GM20431 (cell line): ENCODE data around the gene NOX5.

Source experiments
- in situ Hi-C: fragments of 300-500 bp; cut with MseI, MboI; formaldehyde crosslinking; loops from one replicate; pipeline ENCODE4 v1.15.0; 2020; ENCODE audit warnings: low sequenced_read_pairs; ENCODE audit not compliant: unreplicated experiment

NOX5 gene

DNA sequence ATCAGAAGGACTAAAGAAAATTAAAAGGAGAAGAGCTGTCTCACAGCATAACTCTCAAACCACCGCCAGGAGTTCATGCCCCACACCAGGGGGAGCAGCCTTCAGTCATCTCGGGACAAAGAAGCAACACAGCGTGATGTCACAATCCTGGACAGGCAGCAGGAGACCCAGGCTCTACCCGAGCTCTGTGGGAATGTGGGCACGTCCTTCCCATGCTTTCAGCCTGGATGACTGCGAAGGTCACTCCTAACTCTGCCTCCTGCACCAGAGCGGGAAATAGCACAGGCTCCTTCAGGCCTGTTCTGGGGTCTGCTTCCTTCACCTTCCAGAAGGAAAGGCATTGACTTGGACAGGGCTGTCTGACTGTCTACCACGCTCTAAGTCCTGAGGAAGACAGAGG, 31.3 kb downstream of the NOX5 start:
- in situ Hi-C loops, result no loop called here

DNA sequence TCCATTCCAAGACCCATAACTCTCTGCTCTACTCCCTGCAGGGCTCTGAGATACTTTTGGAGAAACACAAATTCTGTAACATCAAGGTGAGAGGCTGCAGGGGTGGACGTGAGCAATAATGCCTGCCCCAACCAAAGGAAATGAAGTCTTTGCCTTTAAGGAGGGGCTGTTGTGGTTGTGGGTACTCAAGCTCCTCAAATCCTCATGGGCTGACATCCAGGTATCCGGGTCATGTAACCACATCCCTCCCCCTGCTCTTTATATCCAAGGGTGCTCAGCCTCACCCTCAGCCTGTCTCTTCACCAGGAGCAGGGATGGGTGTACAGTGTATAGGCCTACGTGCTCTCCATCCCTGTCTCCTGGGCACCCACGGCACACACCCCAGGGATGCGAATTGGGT, 32.3 kb downstream of the NOX5 start:
- in situ Hi-C loops, result no loop called here

DNA sequence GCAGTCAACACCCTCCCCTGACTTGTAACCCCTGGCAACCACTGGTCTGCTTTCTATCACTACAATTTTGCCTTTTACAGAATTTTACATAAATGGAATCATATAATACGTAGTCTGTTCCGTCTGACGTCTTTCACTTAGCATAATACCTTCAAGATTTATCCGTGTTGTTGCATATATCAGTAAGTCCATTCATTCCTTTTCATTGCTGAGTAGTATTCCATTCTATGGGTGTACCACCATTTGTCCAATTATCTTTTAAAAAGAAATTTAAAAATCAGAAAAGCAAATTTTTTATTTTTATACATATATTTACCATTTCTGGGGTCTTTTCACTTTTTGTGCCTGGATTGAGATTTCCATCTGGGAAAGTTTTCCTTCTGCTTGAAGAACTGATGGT, 35.5 kb downstream of the NOX5 start:
- in situ Hi-C loops, result no loop called here

DNA sequence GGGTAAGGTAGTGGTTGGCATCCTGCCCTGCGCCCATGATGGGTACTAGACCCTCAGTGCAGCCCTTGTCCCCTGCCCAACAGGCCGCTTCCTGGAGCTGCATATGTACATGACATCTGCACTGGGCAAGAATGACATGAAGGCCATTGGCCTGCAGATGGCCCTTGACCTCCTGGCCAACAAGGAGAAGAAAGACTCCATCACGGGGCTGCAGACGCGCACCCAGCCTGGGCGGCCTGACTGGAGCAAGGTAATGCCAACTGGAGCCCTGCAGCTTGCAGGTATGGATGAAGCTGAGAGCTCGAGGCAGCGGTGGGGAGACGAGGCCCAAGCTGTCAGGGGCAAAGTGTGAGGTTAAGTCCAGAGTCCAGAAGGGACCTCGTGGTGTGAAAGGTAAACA, 40.8 kb downstream of the NOX5 start:
- in situ Hi-C loops, result no loop called here

DNA sequence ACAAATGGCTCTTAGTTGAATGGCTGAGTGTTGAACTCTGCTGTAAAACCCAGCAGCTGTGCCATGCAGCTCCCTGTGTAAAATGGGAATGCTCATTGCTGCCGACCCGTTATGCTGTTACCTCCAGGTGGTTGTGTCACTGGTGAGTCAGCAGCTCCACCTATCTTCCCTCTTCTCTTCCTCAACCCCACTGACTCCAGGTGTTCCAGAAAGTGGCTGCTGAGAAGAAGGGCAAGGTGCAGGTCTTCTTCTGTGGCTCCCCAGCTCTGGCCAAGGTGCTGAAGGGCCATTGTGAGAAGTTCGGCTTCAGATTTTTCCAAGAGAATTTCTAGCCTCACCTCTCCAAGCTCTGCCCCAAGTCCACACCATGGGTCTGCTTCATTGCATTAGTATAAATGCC, 41.9 kb downstream of the NOX5 start:
- in situ Hi-C loops, result no loop called here

DNA sequence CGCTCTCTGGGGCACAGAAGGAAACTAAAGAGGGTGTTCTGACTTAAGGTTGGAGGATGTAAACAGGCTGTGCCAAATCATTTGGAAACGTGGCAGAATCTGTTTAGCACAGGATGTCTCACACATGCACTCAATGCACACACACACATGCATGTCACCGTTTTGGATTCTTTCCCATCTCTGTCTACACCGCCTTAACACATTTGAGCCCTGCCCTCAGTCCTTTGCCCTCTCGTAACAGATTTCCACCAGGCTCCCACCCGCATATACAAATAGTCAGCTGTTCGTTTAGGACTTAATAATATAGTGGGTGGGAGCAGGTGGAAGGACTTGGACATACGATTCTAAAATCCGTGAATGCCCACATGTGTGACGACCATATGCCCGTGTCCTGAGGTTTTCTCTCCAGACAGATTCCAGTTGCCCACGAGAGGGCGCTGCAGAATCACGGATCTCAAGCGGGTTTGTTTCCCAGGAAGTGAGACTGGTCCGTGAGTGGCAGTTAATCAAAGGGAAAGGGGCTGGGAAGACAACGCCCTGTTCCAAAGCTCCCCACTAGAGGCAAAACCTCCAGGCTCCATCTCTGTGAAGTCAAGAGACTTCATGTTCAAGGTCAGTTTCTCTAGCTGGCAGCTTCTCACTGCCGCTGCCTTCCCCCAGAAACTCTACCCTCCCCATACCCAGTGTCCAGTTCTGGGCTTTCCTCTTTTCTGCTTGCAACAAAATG, 44.5 kb downstream of the NOX5 start:
- in situ Hi-C loops, result no loop called here

DNA sequence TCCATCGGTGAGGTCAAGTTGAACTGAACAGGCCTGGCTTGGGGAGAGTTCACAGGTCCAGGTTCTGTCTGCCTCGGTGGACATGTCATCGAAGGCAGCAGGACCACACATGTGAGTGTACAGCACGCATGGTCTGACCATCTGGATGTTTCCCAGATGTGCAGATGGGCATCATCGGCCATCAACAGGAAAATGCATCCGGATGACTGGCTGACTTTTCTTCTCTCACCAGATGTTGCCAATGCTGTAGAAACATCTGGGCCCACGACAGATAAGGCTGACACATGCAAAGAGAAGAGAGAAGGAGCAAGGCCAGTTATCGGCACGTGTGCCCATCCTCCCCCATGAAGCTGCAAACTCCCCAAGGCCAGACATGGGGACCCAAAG, 45.1 kb downstream of the NOX5 start:
- in situ Hi-C loops, result no loop called here

DNA sequence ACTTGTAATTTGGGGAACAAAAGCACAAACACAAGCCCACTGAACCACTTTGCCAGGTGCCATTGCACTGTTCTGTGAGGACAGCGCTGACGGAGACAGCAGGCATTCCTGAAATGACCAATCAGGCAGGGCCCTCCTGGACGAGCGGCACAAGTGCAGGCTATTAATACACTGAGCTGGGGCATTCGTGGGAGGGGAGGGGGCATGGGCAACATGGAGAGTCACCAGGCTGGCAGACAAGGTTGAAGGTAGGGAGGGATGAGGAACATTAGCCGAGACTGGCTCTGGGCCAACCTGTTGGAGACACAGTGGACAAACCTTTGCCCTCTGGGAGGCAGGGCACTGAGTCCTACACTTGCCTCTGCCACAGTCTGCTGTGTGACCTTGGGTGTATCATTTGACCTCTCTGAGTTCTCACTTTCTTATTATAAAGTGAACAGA, 45.6 kb downstream of the NOX5 start:
- in situ Hi-C loops, result loop anchor here (10.0 kb wide), 1 partner anchor 345 kb away; no protein-coding TSS in a partner anchor

DNA sequence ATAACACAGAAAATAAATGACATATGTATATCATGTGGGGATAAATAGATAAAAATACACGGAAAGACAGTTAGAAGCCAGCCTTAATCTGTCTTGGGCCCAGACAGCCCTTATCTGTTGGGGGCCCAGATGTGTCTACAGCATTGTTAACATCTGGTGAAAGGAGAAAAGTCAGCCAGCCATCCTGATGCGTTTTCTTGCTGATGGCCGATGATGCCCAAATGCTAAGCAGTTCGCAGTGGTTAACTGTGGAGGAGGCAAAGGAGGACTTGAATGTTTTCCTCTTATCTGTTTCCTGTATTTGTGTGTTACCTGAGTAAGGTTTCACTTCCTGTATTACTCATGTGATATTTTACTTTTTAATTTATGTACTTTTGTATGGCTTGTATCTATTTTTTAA, 46.2 kb downstream of the NOX5 start:
- in situ Hi-C loops, result loop anchor here (10.0 kb wide), 1 partner anchor 344 kb away; no protein-coding TSS in a partner anchor

DNA sequence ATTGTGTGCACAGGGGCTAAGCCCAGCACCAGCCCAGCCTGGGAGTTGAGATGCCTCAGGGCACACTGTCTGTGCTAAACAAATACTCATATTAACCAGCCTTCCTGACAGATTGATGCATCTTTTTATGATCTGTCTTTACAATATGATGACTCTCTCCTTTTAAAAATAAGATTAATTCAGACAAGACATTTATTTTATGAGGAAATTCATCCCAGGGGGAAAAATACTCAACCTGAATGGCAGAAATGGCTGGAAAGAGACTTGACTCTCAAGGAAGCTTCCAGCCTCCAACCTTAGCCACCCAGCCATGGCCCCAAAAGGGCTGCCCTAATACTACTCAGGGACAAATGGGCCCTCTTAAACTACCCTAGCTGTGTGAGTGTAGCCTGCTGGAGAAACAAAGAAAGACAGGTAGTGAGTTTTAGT, 46.9 kb downstream of the NOX5 start:
- in situ Hi-C loops, result loop anchor here (10.0 kb wide), 1 partner anchor 343 kb away; no protein-coding TSS in a partner anchor

DNA sequence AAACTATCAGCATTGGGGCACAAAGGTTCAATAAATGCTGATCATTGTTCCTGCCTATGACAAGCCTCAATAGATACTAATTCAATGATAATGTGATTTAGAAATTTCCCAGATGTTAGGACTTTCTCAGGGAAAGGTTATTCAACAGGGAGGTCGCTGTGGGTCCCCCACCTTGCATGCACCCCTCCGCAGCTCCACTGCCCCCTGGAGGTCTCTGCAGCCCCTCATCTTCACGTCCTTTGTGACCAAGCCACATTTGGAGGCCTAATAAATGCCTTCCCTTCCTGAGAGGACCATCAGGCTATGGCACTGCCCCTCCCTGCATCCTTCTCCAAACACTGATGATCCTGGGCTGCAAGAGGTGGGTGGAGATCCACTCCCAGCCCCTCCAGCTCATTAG, 50.2 kb downstream of the NOX5 start:
- in situ Hi-C loops, result loop anchor here (10.0 kb wide), 1 partner anchor 340 kb away; no protein-coding TSS in a partner anchor

DNA sequence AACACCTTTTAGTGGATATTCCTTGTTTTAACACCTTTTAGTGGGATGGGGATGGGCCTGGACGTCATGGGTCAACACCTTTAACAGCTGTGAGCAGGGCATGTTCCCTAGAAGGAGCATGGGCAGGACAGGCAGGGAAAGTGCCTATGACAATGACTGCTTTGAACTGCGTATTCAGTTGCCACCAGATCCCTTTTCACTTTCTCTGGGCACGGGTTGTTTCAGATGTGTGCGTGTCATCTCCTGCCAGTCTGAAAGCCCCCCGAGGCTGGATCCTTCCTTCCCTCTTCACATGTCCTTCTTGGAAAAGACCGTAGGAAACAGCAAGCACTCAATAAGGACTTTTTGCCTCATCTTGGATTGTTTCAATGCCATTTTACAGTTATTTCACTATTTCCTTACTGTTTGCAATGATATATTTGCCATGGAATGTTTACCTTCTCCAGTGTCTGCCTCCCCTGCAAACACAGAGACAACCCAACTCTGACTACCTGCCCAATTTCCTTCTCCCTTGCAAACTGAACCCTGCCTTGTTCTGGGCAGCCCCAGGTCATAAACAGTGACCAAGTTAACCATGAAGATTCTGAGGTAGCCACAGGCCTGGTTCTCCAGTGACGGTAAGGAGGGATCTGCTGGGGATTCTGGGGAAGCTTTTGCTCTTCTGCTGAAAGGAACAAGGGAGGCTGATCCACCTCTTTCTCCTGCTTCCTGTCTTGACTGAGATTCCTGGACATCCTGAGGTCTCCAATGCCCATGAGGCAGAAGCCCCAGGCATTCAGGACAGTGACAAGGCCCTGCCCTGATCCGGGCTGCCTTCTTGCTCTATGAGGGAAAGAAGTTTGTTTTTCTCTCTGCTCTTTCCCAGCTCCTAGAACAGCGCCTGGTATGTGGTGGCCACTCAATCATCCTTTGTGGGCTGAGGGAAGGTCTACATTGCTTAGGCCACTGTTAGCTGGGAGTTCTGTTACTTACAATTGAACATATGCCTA, 51.8 kb downstream of the NOX5 start:
- in situ Hi-C loops, result loop anchor here (10.0 kb wide), 1 partner anchor 338 kb away; no protein-coding TSS in a partner anchor

DNA sequence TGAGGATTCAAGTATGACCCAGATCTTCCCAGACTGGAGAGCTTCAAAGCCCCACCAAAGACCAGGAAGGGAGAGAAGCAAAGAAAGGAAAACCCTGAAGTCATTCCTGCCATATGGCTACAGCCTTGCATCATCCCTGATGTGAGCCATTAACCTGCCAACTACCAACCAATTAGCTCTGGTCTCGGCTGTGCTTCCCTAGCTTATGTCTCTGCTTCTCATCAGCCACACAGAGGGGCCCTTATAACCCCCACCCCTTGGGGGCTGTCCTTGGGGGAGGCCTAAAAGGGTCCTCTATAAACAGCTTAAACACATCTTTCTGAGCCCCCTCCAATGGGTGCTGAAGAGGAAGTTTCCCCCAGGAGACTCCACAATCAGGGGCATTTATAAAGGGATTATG, 52.8 kb downstream of the NOX5 start:
- in situ Hi-C loops, result loop anchor here (10.0 kb wide), 1 partner anchor 338 kb away; no protein-coding TSS in a partner anchor

DNA sequence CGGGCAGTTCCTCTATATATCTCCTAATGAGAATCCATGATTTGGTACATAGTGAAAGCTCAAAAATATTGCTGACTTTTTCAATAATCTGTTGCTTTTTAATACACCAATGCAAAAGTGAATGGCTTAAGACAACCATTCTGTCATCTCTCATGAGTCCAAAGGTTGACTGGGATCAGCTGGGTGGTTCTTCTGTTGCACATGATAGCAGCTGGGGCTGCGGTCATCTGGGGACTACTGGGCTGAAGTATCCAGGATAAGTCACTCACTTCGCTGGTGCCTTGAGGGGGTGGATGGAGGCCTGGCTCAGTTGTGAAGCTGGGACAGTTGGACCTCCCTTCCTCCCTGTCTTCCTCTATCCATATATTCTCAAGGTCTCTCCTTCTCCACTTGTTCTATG, 53.7 kb downstream of the NOX5 start:
- in situ Hi-C loops, result loop anchor here (10.0 kb wide), 1 partner anchor 337 kb away; no protein-coding TSS in a partner anchor

DNA sequence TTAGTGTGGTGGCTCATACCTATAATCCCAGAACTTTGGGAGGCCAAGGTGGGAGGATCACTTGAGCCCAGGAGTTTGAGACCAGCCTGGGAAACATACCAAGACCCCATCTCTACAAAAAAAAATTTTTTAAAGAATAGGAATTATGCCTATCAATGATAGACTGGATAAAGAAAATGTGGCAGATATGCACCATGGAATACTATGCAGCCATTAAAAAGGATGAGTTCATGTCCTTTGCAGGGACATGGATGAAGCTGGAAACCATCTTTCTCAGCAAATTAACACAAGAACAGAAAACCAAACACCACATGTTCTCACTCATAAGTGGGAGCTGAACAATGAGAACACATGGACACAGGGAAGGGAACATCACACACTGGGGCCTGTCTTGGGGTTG, 54.8 kb downstream of the NOX5 start:
- in situ Hi-C loops, result loop anchor here (10.0 kb wide), 1 partner anchor 336 kb away; no protein-coding TSS in a partner anchor

DNA sequence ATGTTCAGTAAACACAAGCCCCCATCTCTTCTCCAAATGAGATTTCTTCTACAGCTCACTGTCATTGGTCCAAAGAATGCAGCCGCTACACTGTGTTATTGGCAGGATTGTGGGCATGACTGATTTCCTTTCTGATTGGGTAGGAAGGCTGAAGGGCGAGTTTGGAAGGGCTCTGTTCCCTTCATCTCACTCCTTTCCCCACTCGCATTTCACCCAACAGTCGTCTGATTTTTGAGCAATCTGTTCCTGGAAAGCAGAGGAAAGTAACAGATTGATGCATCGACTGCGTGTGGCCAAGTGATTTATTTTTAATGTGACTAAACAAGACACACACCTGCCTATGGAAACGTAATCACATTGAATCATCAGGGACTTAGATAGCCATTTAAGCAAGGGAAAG, 55.5 kb downstream of the NOX5 start:
- in situ Hi-C loops, result loop anchor here (10.0 kb wide), 1 partner anchor 335 kb away; no protein-coding TSS in a partner anchor

DNA sequence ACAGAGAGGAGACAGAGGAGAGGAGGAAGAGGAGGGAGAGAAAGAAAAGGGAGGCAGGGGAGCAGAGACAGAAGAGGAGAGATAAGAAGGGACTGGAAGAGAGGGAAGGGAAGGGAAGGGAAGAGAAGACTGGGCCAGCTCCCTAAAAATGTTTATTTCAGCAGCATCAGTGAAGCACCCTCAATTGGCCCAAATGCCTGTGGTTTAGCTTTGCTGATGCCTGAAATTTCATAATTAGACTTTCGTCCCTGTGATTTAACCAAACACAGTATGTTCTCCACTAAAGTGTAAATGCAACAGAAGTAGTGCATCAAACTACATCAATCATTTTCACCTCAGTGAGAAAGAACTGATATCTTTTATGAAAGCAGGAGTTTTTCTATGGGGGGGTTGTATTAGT, 55.9 kb downstream of the NOX5 start:
- in situ Hi-C loops, result no loop called here

DNA sequence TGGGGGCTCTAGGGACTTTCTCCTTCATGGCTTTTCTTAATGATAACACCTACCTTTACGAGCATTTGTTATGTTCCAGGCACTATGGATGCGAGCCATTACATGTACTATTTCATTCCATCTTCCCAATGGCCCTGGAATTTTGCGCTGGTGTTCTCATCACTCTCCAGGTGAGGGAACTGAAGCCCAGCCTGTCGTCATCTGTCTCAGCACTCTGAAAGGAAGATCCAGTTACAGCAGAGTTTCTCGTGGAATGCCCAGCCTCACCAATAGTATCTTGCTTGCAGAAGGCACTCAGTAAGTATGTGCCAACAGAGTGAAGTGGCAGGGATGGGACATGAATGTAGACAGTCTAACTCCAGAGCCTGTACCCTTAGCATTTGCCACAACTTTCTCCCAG, 56.8 kb downstream of the NOX5 start:
- in situ Hi-C loops, result no loop called here

DNA sequence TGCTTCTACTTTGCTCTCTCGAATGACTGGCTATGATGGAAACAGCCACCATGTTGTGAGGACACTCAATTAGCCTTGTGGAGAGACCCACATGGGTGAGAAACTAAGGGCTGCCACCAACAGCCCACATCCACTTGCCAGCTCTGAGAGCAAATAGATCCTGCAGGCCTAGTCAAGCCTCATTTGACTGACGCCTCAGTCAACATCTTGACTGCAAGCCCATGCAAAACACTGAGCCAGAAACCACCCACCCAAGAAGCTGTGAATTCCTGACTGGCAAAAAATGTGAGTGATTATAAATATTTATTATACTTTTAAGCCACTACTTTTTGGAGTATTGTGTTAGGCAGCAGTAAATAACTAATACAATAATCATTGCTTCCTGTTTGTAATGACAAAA, 58.4 kb downstream of the NOX5 start:
- in situ Hi-C loops, result no loop called here

DNA sequence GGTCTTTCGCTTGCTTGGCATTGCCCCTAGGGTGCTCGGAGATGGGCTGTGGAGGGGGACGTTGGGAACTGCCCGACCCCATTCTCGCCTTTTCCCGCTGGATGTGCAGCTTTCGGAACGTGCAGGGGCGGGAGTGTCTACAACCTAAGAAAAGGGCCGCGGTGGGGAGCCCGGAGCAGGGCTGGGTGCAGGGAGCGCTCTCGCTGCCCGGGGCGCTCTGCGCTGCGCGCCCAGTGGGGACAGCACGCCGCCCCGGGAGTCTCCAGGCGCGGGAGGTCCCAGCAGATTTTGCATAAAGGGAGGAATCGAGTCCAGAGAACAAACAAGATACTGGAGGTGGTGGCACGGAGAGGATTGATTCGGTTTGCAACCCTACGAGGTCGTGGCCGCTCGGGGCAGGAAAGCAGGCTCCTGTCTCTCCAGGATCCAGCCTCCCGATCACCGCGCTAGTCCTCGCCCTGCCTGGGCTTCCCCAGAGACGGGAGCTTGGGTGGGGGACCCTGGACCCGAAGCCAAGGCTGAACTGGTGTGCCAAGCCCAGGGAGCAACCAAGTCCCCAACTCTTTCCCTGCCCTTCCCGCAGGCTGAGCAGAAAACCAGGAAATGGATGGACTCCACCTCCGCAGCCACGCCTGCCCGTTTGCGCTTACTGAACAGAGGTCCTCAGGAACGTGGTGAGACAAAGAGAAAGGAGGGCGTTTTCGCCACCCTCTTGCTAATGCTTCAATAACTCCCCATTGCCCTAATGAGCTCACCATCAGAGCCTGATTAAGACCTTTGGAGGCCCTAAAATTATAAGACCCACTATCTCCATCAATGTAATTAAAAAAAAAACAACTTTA, 59.7 kb downstream of the NOX5 start:
- in situ Hi-C loops, result no loop called here
